ENCODE data around the gene PRG2. TPM values are rescaled to one million over a fixed set of nuclear protein-coding genes. Genes with fewer than 3 reads are reported as not detected.

Gene PRG2
- total RNA-seq, 1 donor from 2014 or later: not detected

GRCh38 chr11:57359396-57359795, 31.1 kb downstream of the PRG2 start:
- H3K36me3 Mint-ChIP-seq (ENCODE audit: unreplicated experiment): no peaks in the 10 kb centered on the region
- no peak for TF ChIP-seq CTCF (IDR thresholded peaks at IDR 0.05)
- no peak overlapping the region for H3K27ac Mint-ChIP-seq (ENCODE audit: unreplicated experiment)
- no peak for DNase-seq (ENCODE audit: extremely low spot score, unreplicated experiment)
- peaks cover 3% of the 10 kb centered on the region for H3K4me1 Mint-ChIP-seq (ENCODE audit: unreplicated experiment)
- no peak overlapping the region for H3K4me3 Mint-ChIP-seq (ENCODE audit: unreplicated experiment)
- H3K9me3 Mint-ChIP-seq (ENCODE audit: unreplicated experiment): no peaks in the 10 kb centered on the region
- H3K27me3 Mint-ChIP-seq (ENCODE audit: unreplicated experiment): peaks cover 38% of the 10 kb centered on the region

- Mint-ChIP-seq H3K9me3 (ENCODE audit: unreplicated experiment) (no peaks in the 10 kb centered on the region), H3K4me1 (ENCODE audit: unreplicated experiment) (peaks cover 3% of the 10 kb centered on the region), H3K27me3 (ENCODE audit: unreplicated experiment) (peaks cover 38% of the 10 kb centered on the region), H3K4me3 (ENCODE audit: unreplicated experiment) (no peak overlapping the region), H3K36me3 (ENCODE audit: unreplicated experiment) (no peaks in the 10 kb centered on the region), H3K27ac (ENCODE audit: unreplicated experiment) (no peak overlapping the region)
- no peak for TF ChIP-seq CTCF (IDR thresholded peaks at IDR 0.05)
- DNase-seq (ENCODE audit: extremely low spot score, unreplicated experiment): no peak
These were observed 31.5 kb downstream of the PRG2 start for GRCh38 chr11:57358991-57359390.

GRCh38 chr11:57358543-57358961, 31.9 kb downstream of the PRG2 start:
- no peak overlapping the region for H3K4me3 Mint-ChIP-seq (ENCODE audit: unreplicated experiment)
- H3K27me3 Mint-ChIP-seq (ENCODE audit: unreplicated experiment): peaks cover 36% of the 10 kb centered on the region
- no peak for DNase-seq (ENCODE audit: extremely low spot score, unreplicated experiment)
- H3K36me3 Mint-ChIP-seq (ENCODE audit: unreplicated experiment): no peaks in the 10 kb centered on the region
- no peak for TF ChIP-seq CTCF (IDR thresholded peaks at IDR 0.05)
- H3K27ac Mint-ChIP-seq (ENCODE audit: unreplicated experiment): no peak overlapping the region
- no peaks in the 10 kb centered on the region for H3K9me3 Mint-ChIP-seq (ENCODE audit: unreplicated experiment)
- peaks cover 3% of the 10 kb centered on the region for H3K4me1 Mint-ChIP-seq (ENCODE audit: unreplicated experiment)

- no peak for TF ChIP-seq CTCF (IDR thresholded peaks at IDR 0.05)
- H3K36me3 Mint-ChIP-seq (ENCODE audit: unreplicated experiment): no peaks in the 10 kb centered on the region
- DNase-seq (ENCODE audit: extremely low spot score, unreplicated experiment): no peak
- no peaks in the 10 kb centered on the region for H3K9me3 Mint-ChIP-seq (ENCODE audit: unreplicated experiment)
- no peak overlapping the region for H3K27ac Mint-ChIP-seq (ENCODE audit: unreplicated experiment)
- H3K27me3 Mint-ChIP-seq (ENCODE audit: unreplicated experiment): peaks cover 29% of the 10 kb centered on the region
- no peak overlapping the region for H3K4me3 Mint-ChIP-seq (ENCODE audit: unreplicated experiment)
- H3K4me1 Mint-ChIP-seq (ENCODE audit: unreplicated experiment): peaks cover 3% of the 10 kb centered on the region
These were observed 32.6 kb downstream of the PRG2 start for GRCh38 chr11:57357856-57358255.

- no peak for TF ChIP-seq CTCF (IDR thresholded peaks at IDR 0.05)
- peaks cover 3% of the 10 kb centered on the region for H3K4me1 Mint-ChIP-seq (ENCODE audit: unreplicated experiment)
- no peak overlapping the region for H3K4me3 Mint-ChIP-seq (ENCODE audit: unreplicated experiment)
- H3K9me3 Mint-ChIP-seq (ENCODE audit: unreplicated experiment): no peaks in the 10 kb centered on the region
- H3K27me3 Mint-ChIP-seq (ENCODE audit: unreplicated experiment): peaks cover 33% of the 10 kb centered on the region
- no peak overlapping the region for H3K27ac Mint-ChIP-seq (ENCODE audit: unreplicated experiment)
- no peaks in the 10 kb centered on the region for H3K36me3 Mint-ChIP-seq (ENCODE audit: unreplicated experiment)
- no peak for DNase-seq (ENCODE audit: extremely low spot score, unreplicated experiment)
These were observed 33.1 kb downstream of the PRG2 start for GRCh38 chr11:57357310-57357709.
